Lung microvascular endothelial cell (primary cell): ENCODE results near the gene TIAM2. TPM values are rescaled to one million over a fixed set of nuclear protein-coding genes. Genes with fewer than 3 reads are reported as not detected.
A peak's percentile ranks its signal among the peaks of the same experiment; 100 is the strongest.

Experiments used
- DNase-seq, 2 donors: peaks; one replicate each; pipeline versions ENCODE4 v3.0.0 to v3.0.0-alpha.2; 2010; ENCODE audit warnings: low read depth in 2 of 2
- total RNA-seq: library from RNA; depleted of rRNA; stranded (reverse); fragments of >200 nt; gene quantifications from 2 replicates; pipeline ENCODE4 v1.2.1, GENCODE V29; 2014

The TIAM2 gene
- total RNA-seq, 1 donor from 2014 or later = 17.9 TPM

GRCh38 chr6:155256122-155256795 is 261.1 kb downstream of the TIAM2 start:
- DNase-seq = no peak

- DNase-seq = no peak
Observed at GRCh38 chr6:155257796-155258195, 262.7 kb downstream of the TIAM2 start.

GRCh38 chr6:155259204-155259603 is 264.1 kb downstream of the TIAM2 start:
- no peak for DNase-seq

GRCh38 chr6:155259897-155260296 is 264.8 kb downstream of the TIAM2 start:
- no peak for DNase-seq

GRCh38 chr6:155260686-155261085 is 265.6 kb downstream of the TIAM2 start:
- no peak for DNase-seq

- no peak for DNase-seq
Observed at GRCh38 chr6:155261111-155261900, 266.2 kb downstream of the TIAM2 start.

GRCh38 chr6:155262655-155263054 is 267.5 kb downstream of the TIAM2 start:
- no peak for DNase-seq

- no peak for DNase-seq
Observed at GRCh38 chr6:155263373-155264063, 268.4 kb downstream of the TIAM2 start, which contains the start of gene CLDN20. CLDN20 (plus strand) TSS chr6:155264013; CDS start chr6:155275720, 11,707 bp downstream.

- peak; percentile 40 to 50 for DNase-seq
Observed at GRCh38 chr6:155264693-155265320, 269.7 kb downstream of the TIAM2 start.

- DNase-seq = no peak
Observed at GRCh38 chr6:155265843-155266535, 270.9 kb downstream of the TIAM2 start.

GRCh38 chr6:155267411-155267810 is 272.3 kb downstream of the TIAM2 start:
- DNase-seq = no peak

- DNase-seq = peak; percentile 28 to 55
Observed at GRCh38 chr6:155268088-155268867, 273.2 kb downstream of the TIAM2 start.

GRCh38 chr6:155269765-155270164 is 274.6 kb downstream of the TIAM2 start:
- no peak for DNase-seq

GRCh38 chr6:155270561-155271091 is 275.5 kb downstream of the TIAM2 start:
- no peak for DNase-seq

- no peak for DNase-seq
Observed at GRCh38 chr6:155271145-155271544, 276.0 kb downstream of the TIAM2 start.

- no peak for DNase-seq
Observed at GRCh38 chr6:155272353-155273232, 277.5 kb downstream of the TIAM2 start.

GRCh38 chr6:155273431-155273830 is 278.3 kb downstream of the TIAM2 start:
- DNase-seq = peak; percentile 95 to 99

GRCh38 chr6:155274106-155274505 is 279.0 kb downstream of the TIAM2 start:
- DNase-seq = peak in 1 of 2 donors; percentile 10

GRCh38 chr6:155274533-155274932 is 279.4 kb downstream of the TIAM2 start:
- DNase-seq = peak; percentile 49 to 70
